DMS114 treated with DMSO at 0.1 percent for 48 hours (cell line): Measurements from ENCODE around the gene ASCL1.

Experiments
- DNase-seq: peaks from one replicate; lab custom pipeline; 2025; ENCODE audit not compliant: unreplicated experiment; lab: John Stamatoyannopoulos, UW

Gene ASCL1

DNA sequence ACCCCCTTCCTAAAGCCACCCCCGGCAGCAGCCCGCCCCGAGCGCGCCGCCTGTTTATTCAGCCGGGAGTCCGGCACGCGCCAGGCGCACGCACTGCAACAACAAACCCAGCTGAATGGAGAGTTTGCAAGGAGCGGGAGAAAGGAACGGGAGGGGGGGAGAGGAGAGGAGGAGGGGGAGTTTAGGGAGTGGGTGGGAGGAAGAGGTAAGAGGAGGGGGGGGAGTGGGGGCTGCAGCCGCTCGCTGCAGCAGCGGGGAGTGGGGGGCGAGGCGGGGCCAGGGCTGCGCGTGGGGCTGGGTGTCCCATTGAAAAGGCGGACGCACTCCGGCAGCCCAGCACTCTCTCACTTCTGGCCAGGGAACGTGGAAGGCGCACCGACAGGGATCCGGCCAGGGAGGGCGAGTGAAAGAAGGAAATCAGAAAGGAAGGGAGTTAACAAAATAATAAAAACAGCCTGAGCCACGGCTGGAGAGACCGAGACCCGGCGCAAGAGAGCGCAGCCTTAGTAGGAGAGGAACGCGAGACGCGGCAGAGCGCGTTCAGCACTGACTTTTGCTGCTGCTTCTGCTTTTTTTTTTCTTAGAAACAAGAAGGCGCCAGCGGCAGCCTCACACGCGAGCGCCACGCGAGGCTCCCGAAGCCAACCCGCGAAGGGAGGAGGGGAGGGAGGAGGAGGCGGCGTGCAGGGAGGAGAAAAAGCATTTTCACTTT is at the start of gene ASCL1:
TSS of gene ASCL1 (plus strand) at position 336 of the 712 bp plus-strand sequence. CDS start 571 bp downstream, outside the sequence.
- DNase-seq = peak; percentile 12

DNA sequence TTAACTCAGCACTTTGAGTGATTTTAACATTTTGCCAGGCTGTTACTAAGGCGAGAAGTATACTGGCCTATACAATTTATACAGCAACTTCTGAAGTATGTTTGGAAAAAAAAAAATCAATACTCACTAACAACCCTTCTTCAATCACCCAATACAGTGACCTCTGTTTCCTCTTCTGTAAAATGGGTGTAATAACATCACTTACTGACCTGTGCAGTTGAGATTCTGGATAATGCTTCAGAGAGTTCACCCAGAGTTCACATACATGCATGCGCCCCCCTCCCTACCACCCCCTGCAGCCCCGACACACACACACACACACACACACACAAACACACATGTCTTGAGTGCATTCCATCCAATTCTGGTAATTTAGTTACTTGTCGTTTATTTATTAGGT is 49.6 kb upstream of the ASCL1 start:
- DNase-seq = no peak

DNA sequence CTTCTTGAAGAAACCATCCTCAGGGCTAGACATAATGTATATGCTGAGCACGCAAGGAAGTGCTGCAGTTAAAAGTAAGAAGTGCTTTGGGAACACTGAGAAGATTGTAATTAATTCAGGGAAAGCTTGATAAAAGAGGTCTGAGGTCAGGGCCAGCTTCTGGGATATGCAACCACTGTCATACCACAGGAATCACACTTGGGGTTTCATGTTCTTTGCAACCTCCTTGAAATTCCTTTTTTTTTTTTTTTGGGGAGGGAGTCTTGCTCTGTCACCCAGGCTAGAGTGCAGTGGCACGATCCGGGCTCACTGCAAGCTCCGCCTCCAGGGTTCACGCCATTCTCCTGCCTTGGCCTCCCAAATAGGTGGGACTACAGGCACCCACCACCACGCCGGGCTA is 47.3 kb upstream of the ASCL1 start:
- no peak for DNase-seq

DNA sequence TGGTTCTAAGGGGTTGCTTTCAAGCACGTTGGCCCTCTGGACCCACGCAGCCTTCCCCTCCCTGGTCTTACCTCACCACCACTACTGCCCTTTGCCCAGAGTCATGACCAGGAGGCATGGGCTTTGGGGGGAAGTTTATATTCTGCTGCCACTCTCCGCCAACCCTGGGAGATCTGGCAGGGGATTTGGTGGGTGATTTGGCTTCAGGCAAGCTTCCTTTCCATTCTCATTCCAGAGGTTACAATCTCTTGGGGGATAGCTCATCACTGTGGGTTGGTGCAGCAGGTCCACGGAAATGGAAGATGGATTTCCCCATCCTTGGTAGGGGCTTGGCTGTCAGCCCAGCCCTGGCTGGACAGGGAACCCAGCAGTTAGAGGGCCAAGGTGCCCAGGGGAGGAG is 46.7 kb upstream of the ASCL1 start:
- no peak for DNase-seq

DNA sequence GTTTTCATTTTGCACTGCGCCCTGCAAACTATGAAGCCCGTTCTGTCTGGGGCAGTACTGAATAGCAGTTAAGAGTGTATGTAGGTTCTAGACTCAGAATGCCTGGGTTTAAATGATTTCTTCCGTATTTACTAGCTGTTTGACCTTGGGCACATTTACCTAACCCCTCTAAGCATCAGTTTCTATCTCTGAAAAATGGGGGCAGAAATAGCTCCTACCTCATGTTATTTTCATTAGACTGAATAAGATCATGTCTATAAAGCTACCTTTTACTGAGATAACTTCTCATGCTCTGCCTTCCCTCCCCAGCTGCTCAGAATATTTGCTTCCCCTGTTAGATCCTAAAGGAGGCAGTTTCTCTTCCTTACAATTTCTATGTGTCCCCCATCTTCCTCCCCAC is 46.2 kb upstream of the ASCL1 start:
- no peak for DNase-seq

DNA sequence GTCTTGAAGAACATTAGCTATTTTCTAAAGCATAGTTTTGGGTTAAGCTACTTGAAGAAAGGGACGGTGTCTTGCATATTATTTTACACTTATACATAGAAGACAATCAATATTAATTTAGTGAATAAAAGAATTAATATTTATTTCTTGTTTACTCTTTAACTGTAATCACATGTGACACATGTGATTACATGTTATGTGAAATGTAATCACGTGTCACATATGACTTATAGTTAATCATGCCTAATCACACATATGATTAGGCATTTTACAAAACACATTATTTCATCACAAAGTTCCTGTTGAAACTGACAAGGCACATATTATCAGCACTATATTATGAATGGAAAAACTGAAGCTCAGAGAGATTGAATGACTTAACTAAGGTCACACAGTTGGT is 45.2 kb upstream of the ASCL1 start:
- no peak for DNase-seq

DNA sequence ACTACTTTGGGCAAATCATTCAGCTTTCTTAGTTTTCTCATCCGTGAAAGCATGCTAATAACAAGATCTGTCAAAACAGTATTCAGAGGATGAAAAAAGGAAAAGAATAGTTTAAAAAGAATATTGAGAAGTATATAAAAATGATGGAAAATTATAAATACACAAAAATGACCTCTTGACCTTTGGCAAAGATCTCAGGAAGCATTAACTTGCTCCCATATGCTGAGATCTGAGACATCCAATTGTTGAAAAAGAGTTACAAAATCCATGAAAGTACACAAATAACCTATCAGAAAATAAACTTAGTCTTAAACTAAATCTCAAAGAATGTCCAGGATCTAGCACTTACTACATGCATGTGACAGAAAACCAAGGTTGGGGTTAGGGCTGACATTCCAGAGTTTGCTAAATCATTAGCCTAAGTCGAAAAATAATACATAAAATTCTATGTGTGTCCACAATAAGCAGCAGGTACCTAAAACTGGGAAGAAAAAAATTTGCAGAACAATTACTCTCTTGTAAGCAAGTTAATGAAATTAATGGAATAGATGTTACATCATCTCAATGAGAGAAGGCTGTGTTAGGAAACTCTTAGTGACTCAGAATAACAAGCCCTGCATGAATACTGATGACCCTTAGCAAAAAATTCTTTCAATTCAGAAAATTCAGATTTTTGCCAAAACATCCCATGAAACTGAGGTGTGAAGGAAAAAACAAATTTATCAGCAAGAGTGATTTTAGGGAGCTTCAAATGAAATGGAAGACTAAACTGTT is 43.8 kb upstream of the ASCL1 start:
- no peak for DNase-seq

DNA sequence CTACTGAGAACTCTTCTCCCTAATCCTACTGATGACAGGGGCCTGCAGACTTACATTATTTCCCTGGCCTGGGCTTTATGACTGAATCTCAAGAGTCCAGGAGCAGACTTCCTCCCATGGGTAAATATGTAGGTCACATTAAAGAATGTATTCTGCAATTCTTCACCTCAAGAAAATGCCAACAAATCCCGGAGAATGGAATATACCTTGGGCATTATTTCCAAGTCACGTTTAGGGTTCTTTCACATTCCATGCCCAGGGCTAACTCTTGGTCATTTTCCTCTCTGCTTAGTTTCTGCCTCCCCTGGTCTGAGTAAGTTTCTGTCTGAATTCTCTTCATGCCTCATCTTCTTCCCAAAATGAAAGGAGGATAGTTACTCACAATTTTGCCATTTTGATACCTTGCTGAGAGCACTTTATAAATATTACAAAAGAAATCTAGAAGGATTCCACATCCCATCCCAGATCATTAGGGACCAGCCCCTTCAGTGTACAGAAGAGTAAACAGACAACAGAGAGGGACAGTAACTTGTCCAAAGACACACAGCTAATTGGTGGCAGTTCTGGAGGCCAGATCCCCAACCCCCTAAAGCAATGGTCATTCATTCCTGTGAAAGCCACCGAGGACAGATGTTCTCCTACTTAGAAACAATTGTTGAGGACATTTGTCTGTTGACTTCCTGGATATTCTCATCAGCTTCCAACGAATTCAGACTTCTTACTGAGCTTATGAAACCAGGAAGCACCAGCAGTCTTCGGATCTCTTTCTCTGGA is 41.0 kb upstream of the ASCL1 start:
- DNase-seq = no peak

DNA sequence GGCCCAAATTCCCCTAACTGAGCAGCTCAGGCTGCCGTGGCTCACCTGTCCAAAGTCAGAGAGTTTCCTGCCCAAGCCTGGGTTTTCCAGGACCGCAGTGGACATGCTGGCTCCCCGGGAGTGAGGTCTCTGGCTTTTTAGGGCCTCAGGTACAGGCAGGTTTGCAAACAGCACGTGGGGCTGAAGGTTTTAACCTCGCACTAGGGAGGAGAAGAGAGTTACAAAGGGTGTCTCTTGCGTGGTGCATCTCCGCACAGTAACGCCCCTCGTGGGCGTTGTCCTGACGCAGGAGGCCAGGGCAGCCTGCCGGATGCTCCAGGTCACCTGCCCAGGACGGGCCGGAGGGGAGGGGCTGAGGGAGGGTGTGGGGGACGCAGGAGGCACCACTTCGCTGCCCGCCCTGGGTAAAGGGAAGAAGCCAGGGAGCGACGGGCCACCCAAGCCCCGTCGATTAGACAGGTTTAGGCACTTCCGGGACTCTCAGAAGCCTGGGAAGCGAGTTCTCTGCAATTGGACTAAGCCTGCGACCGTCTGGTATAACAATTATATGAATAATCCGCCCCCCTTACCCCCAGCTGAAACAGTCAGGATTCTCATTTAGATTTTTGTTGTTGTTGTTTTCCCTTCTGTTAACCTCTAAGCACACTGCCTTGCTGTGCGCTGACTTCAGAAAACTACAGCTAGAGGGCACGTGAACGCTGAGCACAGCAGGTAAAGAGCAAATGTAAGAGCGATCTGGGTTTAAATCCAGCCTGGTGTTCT is 40.3 kb upstream of the ASCL1 start, which contains the start of gene PAH:
TSS of gene PAH (minus strand) at position 219 of the 762 bp plus-strand sequence. CDS start at position 105, 114 bp downstream.
- no peak for DNase-seq

DNA sequence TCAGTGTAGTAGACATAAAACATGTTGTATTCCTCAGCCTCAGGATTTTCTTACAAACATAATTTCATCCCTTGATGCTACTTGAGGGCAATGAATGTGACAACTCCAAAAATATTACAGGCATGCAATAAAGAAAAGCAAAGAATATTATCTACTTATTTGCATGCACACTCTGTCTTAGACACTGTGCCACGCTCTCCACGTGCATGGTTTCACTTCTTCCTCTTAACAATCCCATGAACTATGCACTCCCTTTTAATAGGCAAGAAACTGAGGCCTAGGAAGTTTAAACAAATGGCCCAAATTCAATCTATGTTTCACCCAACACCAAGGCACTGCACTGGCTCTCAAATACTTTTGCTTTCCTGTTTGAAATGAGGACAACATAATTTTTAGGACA is 38.6 kb upstream of the ASCL1 start:
- no peak for DNase-seq

DNA sequence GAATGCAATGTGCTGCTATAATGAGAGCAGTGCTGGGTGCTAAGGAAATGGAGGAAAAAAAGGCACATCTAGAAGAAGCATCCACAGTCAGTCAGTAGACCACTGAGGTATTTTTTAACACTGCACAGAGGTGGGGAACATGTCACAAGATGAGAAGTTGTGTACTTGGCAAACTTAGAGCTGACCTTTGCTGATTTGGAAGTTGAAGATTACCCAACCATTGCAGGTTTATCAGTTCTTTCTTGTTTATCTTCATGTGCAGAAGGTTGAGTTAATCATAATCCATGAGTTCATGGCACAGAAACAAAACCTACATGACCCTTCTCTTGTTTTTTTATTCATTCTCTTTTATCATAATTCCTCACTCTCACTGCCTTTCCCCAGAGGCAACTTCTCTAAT is 37.2 kb upstream of the ASCL1 start:
- DNase-seq = no peak

DNA sequence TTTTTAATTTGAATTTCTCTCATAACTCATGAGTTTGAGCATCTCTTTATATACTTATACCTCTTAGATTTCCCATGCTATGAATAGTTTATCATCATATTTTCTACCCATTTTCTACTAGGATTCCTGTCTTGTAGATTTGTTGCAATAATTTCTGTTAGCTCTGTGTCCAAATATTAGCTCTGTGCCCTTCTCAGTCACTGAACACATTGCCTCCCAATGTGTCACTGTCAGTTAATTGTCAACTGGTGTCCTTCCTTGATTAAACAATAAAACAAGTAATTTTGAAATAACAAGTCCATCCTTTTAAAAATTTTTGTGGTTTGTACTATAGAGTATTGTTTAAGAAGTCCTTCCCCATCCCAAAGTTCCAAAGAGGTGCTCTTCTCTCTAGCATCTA is 36.2 kb upstream of the ASCL1 start:
- no peak for DNase-seq

DNA sequence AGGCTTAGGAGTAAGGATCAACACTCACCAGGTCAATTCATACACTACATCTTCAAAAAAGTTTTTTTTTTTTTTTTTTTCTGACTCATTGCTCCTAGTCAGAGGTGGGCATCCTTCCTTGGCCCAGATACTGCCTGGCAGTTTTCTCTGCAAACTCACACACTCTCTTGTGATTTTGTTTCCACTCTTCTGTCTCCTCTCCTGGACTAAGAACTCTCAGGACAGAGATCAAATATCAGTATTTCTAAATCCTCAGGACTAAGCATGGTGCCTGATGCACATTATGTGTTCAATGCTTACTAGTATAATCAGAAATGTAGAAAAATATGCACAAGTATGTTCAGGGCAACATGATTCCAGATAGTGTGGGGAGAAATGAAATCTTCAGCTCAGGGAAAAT is 30.3 kb upstream of the ASCL1 start:
- DNase-seq = no peak

DNA sequence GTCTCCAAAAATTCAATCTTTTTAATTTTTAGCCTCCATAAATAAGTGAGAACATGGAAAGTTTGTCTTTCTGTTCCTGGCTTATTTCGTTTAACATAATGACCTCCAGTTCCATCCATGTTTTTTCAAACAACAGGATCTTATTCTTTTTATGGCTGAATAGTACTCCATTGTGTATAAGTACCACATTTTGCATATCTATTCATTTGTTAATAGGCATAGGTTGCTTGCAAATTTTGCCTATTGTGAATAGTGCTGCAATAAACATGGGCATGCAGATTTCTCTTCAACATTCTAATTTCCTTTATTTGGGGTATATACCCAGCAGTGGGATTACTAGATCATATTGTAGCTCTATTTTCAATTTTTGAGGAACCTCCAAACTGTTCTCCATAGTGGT is 24.3 kb upstream of the ASCL1 start:
- no peak for DNase-seq

DNA sequence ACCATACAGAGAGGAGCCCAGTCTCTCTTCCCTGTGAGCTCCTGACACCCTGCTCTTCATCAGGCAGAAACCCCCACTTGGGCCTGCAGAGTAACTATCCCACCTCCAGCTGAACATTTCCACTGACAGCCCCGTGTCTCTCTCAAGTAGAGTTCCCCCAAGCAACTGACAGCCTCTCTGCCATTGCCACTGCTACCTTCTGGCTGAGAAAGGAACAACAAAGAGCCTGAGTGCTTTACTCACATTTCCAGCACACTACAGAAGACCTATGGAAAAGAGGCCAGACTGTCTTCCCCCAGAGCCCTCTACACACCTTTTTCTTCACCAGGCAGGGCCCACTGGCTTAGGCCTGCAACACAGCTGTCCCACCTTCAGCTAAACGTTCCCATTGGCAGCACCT is 18.4 kb upstream of the ASCL1 start:
- DNase-seq = no peak

DNA sequence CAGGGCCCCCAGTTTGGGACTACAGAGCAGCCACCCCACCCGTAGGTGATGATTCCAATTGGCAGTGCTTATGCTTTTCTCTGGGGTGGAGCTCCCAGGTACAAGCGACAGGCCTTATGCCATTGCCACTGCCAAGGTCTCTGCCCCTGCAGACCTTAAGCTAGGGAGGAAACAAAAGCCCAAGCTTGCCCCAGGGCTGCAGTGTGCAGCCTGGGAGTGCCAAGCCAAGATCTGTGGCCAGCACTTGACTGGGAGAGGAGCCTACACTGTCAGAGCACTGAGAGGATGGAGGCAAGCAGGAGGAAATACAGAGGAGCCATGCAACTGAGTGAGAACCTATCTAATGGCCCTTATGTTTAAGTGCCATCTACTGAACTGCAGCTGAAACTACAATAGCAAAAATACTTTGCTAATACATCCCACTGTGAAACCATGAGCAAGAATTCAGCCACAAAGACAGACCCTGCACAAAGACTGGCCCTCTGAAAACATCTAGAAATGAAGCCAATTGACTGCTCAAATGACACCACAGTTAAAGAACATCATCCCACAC is 17.7 kb upstream of the ASCL1 start:
- peak; percentile 6 for DNase-seq

DNA sequence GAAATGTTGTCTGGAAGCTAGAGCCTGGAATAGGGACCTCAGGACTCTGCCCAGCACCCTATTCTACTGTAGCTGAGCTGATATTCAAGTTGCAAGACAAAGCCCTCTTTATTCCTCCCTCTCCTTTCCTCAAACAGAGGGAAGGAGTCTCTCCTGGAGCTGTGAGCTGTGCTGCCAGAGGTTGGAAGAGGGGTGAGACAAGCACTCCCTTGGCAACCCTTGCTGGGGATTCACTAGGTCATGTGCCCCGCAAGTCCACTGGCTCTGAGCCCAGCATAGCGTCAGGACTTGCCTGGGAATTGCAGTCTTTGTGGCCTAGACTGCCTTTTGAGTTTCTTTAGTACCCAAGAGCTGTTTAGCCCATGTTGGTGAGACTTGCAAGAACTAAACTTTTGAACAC is 11.4 kb upstream of the ASCL1 start:
- no peak for DNase-seq

DNA sequence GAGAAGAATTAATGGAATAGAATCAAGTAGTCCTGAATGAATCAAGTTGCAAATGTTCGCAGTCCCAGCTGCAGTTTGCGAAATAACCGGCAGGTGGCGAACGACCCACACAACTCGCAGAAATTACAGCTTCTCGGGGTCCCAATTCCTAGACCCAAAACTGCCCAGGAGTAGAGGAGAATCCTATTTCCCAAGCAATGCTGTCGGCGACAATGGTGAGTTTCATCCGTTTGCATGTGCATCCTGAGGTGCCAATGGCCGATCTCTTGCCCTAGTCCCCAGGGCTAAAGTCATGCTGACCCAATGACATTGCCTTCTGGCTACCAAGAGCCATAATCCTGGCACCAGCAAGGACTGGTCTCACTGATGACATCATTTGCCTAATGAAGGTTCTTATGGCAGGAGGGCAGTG is 8.5 kb upstream of the ASCL1 start:
- DNase-seq = peak; percentile 14

DNA sequence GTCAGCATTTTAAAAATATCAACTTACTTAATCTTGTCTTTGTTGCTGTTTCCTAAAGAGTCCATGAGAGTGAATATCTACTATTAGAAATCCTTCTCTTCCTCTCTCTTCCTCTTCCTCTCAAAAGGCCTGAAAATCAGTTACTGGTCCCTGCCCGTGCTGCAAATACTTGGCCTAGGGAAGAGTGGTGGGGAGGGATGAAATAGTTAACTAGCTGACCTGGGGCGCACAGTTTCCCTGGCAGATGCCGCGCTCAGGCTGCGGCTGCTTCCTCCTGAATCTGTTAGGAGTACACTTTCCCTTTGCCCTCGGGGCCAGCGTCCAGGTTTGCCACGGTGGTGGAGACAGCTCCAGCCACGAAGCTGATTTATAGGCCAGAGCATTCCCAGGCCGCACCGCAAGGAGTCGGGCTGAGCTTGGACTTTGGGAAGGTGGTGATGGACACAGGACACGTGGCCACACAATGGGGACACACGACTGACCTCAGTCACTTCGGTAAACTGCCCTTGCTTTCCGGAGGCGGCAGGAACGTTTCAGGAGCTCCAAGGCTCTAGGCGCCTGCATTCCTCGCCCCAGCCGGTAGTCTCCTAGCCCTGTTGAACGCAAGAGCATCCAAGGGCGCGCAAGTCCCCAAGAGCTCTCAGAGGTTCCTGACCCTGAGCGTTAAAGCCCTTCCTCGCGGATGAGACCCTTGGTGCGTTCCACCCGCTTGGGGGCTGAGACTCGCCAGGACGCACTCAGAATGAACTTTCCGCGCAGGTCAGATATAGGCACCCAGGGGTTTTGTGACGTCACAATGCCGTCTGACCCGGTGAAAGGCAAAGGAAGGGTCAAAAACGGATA is 7.1 kb upstream of the ASCL1 start:
- DNase-seq = no peak
